Central memory CD8-positive, alpha-beta T cell (primary cell): Measurements from ENCODE around the gene MCF2L.
"Not testable (repeated sequence)": the region's sequence is repeated elsewhere in the genome, so short reads cannot be mapped to it uniquely, and the experiment has no call there.

Experiments
- ATAC-seq: fragments of 150-1000 bp; cut with Tn5 transposase; replicated peaks from 2 replicates; pipeline ENCODE4 v1.10.0; 2022; ENCODE audit warnings: mild to moderate bottlenecking, moderate FRiP score, moderate number of reproducible peaks; ENCODE audit not compliant: poor library complexity, severe bottlenecking; ENCODE audit errors: extremely low read depth
- DNase-seq, 2 donors: peaks; one replicate each; pipeline ENCODE4 v3.0.0; 2021; ENCODE audit warnings: low spot score in 2 of 2
- H3K27ac Mint-ChIP-seq: one replicate; pipeline ENCODE4 v1.8.0; 2022; ENCODE audit warnings: low read depth, mild to moderate bottlenecking, moderate library complexity, mixed read lengths
- H3K27me3 Mint-ChIP-seq: one replicate; pipeline ENCODE4 v1.8.0; 2022; ENCODE audit warnings: mixed read lengths
- H3K36me3 Mint-ChIP-seq: one replicate; pipeline ENCODE4 v1.8.0; 2022; ENCODE audit warnings: mild to moderate bottlenecking, moderate library complexity, mixed read lengths; ENCODE audit not compliant: insufficient read depth
- H3K4me1 Mint-ChIP-seq: one replicate; pipeline ENCODE4 v1.8.0; 2022; ENCODE audit warnings: mixed read lengths
- H3K4me3 Mint-ChIP-seq: one replicate; pipeline ENCODE4 v1.8.0; 2022; ENCODE audit warnings: mild to moderate bottlenecking, moderate library complexity, mixed read lengths
- H3K9me3 Mint-ChIP-seq: one replicate; pipeline ENCODE4 v1.8.0; 2022; ENCODE audit warnings: mixed read lengths

Gene MCF2L

GRCh38 chr13:113105032-113105920 lies 136.3 kb downstream of the MCF2L start, which contains the start of gene F7:
TSS of gene F7 (plus strand) at chr13:113105791. CDS start at chr13:113105842, 51 bp downstream.
- Mint-ChIP-seq H3K9me3 (no peaks in the 10 kb centered on the region), H3K36me3 (no peaks in the 10 kb centered on the region), H3K4me3 (no peak within 1 kb of the TSS), H3K4me1 (no peaks in the 10 kb centered on the region), H3K27ac (no peak within 1 kb of the TSS), H3K27me3 (no peaks in the 10 kb centered on the region)
- ATAC-seq (no peak), DNase-seq (no peak)

GRCh38 chr13:113105921-113106452 lies 137.0 kb downstream of the MCF2L start:
- H3K4me1 Mint-ChIP-seq: no peaks in the 10 kb centered on the region
- no peak overlapping the region for H3K4me3 Mint-ChIP-seq
- H3K27me3 Mint-ChIP-seq: no peaks in the 10 kb centered on the region
- no peaks in the 10 kb centered on the region for H3K9me3 Mint-ChIP-seq
- no peak for DNase-seq
- no peaks in the 10 kb centered on the region for H3K36me3 Mint-ChIP-seq
- no peak for ATAC-seq
- no peak overlapping the region for H3K27ac Mint-ChIP-seq

- H3K9me3 Mint-ChIP-seq: no peaks in the 10 kb centered on the region
- H3K27ac Mint-ChIP-seq: no peak overlapping the region
- no peak for ATAC-seq
- DNase-seq: no peak
- H3K27me3 Mint-ChIP-seq: no peaks in the 10 kb centered on the region
- no peak overlapping the region for H3K4me3 Mint-ChIP-seq
- no peaks in the 10 kb centered on the region for H3K36me3 Mint-ChIP-seq
- H3K4me1 Mint-ChIP-seq: no peaks in the 10 kb centered on the region
Measured at GRCh38 chr13:113106711-113107351, 137.8 kb downstream of the MCF2L start.

- not testable (repeated sequence) for H3K27ac Mint-ChIP-seq, H3K27me3 Mint-ChIP-seq, H3K9me3 Mint-ChIP-seq, ATAC-seq, H3K36me3 Mint-ChIP-seq, DNase-seq, H3K4me1 Mint-ChIP-seq, H3K4me3 Mint-ChIP-seq
Measured at GRCh38 chr13:113108521-113108920, 139.5 kb downstream of the MCF2L start.

GRCh38 chr13:113109151-113110047 lies 140.4 kb downstream of the MCF2L start:
- Mint-ChIP-seq H3K36me3 (no peaks in the 10 kb centered on the region), H3K4me3 (peak overlapping the region; percentile 64), H3K27me3 (no peaks in the 10 kb centered on the region), H3K9me3 (no peaks in the 10 kb centered on the region), H3K4me1 (no peaks in the 10 kb centered on the region), H3K27ac (no peak overlapping the region)
- DNase-seq (no peak), ATAC-seq (no peak)

- DNase-seq (no peak), ATAC-seq (peak; percentile 54)
- Mint-ChIP-seq H3K4me3 (peak overlapping the region; percentile 64), H3K27ac (no peak overlapping the region), H3K9me3 (no peaks in the 10 kb centered on the region), H3K36me3 (no peaks in the 10 kb centered on the region), H3K27me3 (no peaks in the 10 kb centered on the region), H3K4me1 (no peaks in the 10 kb centered on the region)
Measured at GRCh38 chr13:113110048-113110851, 141.2 kb downstream of the MCF2L start.

GRCh38 chr13:113110852-113111315 lies 141.9 kb downstream of the MCF2L start:
- H3K4me3 Mint-ChIP-seq: peak overlapping the region; percentile 64
- H3K27ac Mint-ChIP-seq: no peak overlapping the region
- no peaks in the 10 kb centered on the region for H3K4me1 Mint-ChIP-seq
- no peaks in the 10 kb centered on the region for H3K36me3 Mint-ChIP-seq
- DNase-seq (no peak), ATAC-seq (no peak)
- H3K27me3 Mint-ChIP-seq: no peaks in the 10 kb centered on the region
- no peaks in the 10 kb centered on the region for H3K9me3 Mint-ChIP-seq

- not testable (repeated sequence) for ATAC-seq, H3K27me3 Mint-ChIP-seq, DNase-seq, H3K4me3 Mint-ChIP-seq, H3K36me3 Mint-ChIP-seq, H3K9me3 Mint-ChIP-seq, H3K27ac Mint-ChIP-seq, H3K4me1 Mint-ChIP-seq
Measured at GRCh38 chr13:113111821-113112220, 142.8 kb downstream of the MCF2L start.

- H3K27ac Mint-ChIP-seq, H3K27me3 Mint-ChIP-seq, H3K4me1 Mint-ChIP-seq, H3K4me3 Mint-ChIP-seq, H3K36me3 Mint-ChIP-seq, DNase-seq, ATAC-seq, H3K9me3 Mint-ChIP-seq: not testable (repeated sequence)
Measured at GRCh38 chr13:113112475-113112874, 143.5 kb downstream of the MCF2L start.

GRCh38 chr13:113112893-113113845 lies 144.2 kb downstream of the MCF2L start:
- no peak overlapping the region for H3K27ac Mint-ChIP-seq
- no peaks in the 10 kb centered on the region for H3K4me1 Mint-ChIP-seq
- H3K9me3 Mint-ChIP-seq: no peaks in the 10 kb centered on the region
- H3K27me3 Mint-ChIP-seq: no peaks in the 10 kb centered on the region
- H3K4me3 Mint-ChIP-seq: no peak overlapping the region
- ATAC-seq (no peak), DNase-seq (no peak)
- no peaks in the 10 kb centered on the region for H3K36me3 Mint-ChIP-seq

GRCh38 chr13:113113846-113114271 lies 144.8 kb downstream of the MCF2L start:
- Mint-ChIP-seq H3K27me3 (no peaks in the 10 kb centered on the region), H3K4me1 (no peaks in the 10 kb centered on the region), H3K36me3 (no peaks in the 10 kb centered on the region), H3K9me3 (no peaks in the 10 kb centered on the region), H3K27ac (no peak overlapping the region), H3K4me3 (no peak overlapping the region)
- no peak for ATAC-seq
- DNase-seq: no peak
